ES-I3 (cell line): ENCODE measurements around the gene CETN2.
"Not testable (repeated sequence)": the region's sequence is repeated elsewhere in the genome, so short reads cannot be mapped to it uniquely, and the experiment has no call there.

Experiments used
- H3K36me3 ChIP-seq: 2 replicates; pipeline ENCODE4 v1.6.1; 2013; ENCODE audit warnings: mild to moderate bottlenecking, low read length, control low read depth, moderate library complexity; ENCODE audit not compliant: insufficient read depth
- H3K4me1 ChIP-seq: 2 replicates; pipeline ENCODE4 v1.6.1; 2013; ENCODE audit warnings: mild to moderate bottlenecking, control low read depth, low read length; ENCODE audit not compliant: insufficient read depth
- H3K9ac ChIP-seq: 2 replicates; pipeline ENCODE4 v1.6.1; 2013; ENCODE audit warnings: low read depth, mild to moderate bottlenecking, low read length, moderate library complexity
- H3K9me3 ChIP-seq: 2 replicates; pipeline ENCODE4 v1.6.1; 2013; ENCODE audit warnings: mild to moderate bottlenecking, low read length, moderate library complexity; ENCODE audit not compliant: control insufficient read depth, insufficient read depth

CETN2 gene

DNA sequence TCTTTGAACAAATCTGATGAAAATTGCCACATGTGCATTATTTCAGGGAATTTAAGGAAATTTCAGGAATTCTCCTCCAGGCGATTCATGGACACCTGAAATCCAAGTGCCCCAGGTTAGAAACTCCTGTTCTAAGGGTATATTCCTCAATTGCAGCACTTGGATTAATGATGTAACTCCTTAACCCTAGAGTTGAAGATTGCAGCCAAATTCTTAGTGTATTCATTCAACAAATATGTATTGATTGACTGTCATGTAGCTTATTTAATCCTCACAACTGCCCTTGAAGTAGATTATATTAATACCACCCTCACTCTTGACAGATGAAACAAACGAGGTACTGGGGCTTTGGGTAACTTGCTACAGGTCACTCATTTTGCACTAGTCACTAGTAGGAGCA, 11.3 kb downstream of the CETN2 start:
- no peak overlapping the region for H3K9ac ChIP-seq
- no peaks in the 10 kb centered on the region for H3K9me3 ChIP-seq
- H3K36me3 ChIP-seq = no peaks in the 10 kb centered on the region
- H3K4me1 ChIP-seq = peaks cover 4% of the 10 kb centered on the region; the same call in 1 of the 2 replicates

GRCh38 chrX:152818356-152818755, 12.2 kb downstream of the CETN2 start:
- no peaks in the 10 kb centered on the region for H3K9me3 ChIP-seq
- no peak overlapping the region for H3K9ac ChIP-seq
- peaks cover 4% of the 10 kb centered on the region; the same call in 1 of the 2 replicates for H3K4me1 ChIP-seq
- H3K36me3 ChIP-seq = no peaks in the 10 kb centered on the region

- H3K36me3 ChIP-seq = no peaks in the 10 kb centered on the region
Measured at GRCh38 chrX:152817078-152817764, 13.3 kb downstream of the CETN2 start.

GRCh38 chrX:152814048-152814447, 16.5 kb downstream of the CETN2 start:
- H3K9ac ChIP-seq = no peak overlapping the region
- peaks cover 4% of the 10 kb centered on the region; the same call in 1 of the 2 replicates for H3K4me1 ChIP-seq
- no peaks in the 10 kb centered on the region for H3K36me3 ChIP-seq
- H3K9me3 ChIP-seq = no peaks in the 10 kb centered on the region

More at GRCh38 chrX:152817078-152817764, 13.3 kb downstream of the CETN2 start:
- Histone ChIP-seq H3K9me3 (no peaks in the 10 kb centered on the region), H3K4me1 (peaks cover 4% of the 10 kb centered on the region; the same call in 1 of the 2 replicates), H3K9ac (no peak overlapping the region)

GRCh38 chrX:152813206-152813605, 17.4 kb downstream of the CETN2 start:
- no peaks in the 10 kb centered on the region for H3K36me3 ChIP-seq
- H3K9ac ChIP-seq = no peak overlapping the region
- H3K9me3 ChIP-seq = no peaks in the 10 kb centered on the region
- peaks cover 4% of the 10 kb centered on the region; the same call in 1 of the 2 replicates for H3K4me1 ChIP-seq

- H3K36me3 ChIP-seq = no peaks in the 10 kb centered on the region
- H3K9ac ChIP-seq = no peak overlapping the region
- no peaks in the 10 kb centered on the region for H3K9me3 ChIP-seq
- no peaks in the 10 kb centered on the region for H3K4me1 ChIP-seq
Measured at GRCh38 chrX:152810403-152810802, 20.2 kb downstream of the CETN2 start.

DNA sequence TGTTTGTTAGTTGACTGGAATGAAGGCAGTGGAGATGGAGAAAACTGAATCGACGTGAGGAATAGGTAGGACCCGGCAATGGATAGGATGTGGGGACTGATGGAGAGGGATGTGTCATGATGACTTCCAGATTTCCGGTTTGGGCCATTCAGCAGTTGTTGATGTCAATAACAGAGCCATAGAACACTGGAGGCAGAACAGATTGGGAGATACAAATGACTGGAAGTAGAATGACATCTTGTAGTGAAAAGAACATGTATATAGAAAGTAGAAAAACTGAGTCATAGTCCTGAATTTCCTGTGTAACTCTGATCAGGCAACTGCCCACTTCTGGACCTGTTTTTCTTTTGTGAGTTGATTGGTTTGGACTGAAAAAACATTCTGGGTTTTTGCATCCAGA, 24.5 kb downstream of the CETN2 start:
- Histone ChIP-seq H3K4me1 (no peaks in the 10 kb centered on the region), H3K9me3 (no peaks in the 10 kb centered on the region), H3K9ac (no peak overlapping the region), H3K36me3 (no peaks in the 10 kb centered on the region)

- H3K9me3 ChIP-seq = no peaks in the 10 kb centered on the region
- no peaks in the 10 kb centered on the region for H3K4me1 ChIP-seq
- H3K36me3 ChIP-seq = no peaks in the 10 kb centered on the region
- H3K9ac ChIP-seq = no peak overlapping the region
Measured at GRCh38 chrX:152798945-152799344, 31.6 kb downstream of the CETN2 start.

DNA sequence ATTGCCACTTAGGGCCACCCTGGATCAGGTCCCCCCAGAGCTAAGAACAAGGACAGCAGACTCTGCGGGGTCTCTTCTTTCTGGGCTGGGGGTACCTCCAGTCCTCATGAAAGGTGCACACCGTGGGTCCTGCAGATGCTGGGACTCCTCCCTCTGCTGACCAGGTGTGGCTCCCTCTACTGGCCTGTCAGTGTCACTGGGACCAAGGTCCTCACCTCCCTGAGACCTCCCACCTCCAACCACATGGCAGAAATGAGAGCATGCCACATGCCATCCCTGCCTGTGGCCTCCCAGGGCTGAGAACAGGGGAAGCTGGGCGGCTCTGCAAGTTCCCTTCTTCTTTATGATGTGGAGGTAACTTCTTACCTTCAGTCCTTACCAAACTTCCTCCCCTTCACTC, 43.5 kb downstream of the CETN2 start:
- H3K9ac ChIP-seq, H3K4me1 ChIP-seq, H3K9me3 ChIP-seq, H3K36me3 ChIP-seq: not testable (repeated sequence)
